Endothelial cell of umbilical vein (primary cell): Measurements from ENCODE around the gene CAPN14. TPM values are rescaled to one million over a fixed set of nuclear protein-coding genes. Genes with fewer than 3 reads are reported as not detected.

ENCODE experiments used
- BruUV-seq: library from RNA; stranded (reverse); fragments of 400-500 nt; replicated peaks from 2 replicates; lab custom pipeline; 2021; lab: Mats Ljungman, UMichigan
- CTCF ChIA-PET: fragments of 300-600, 350-600 bp; sonication (Branson Sonifier 250); formaldehyde crosslinking; loops from one replicate; lab custom pipeline; 2021; ENCODE audit warnings: antibody characterized with exemption, inconsistent platforms; lab: Charles Lee
- POLR2A ChIA-PET: fragments of 300-600, 350-600 bp; sonication (Branson Sonifier 250); formaldehyde crosslinking; loops from one replicate; lab custom pipeline; 2021; ENCODE audit warnings: antibody characterized with exemption, inconsistent platforms; lab: Charles Lee
- DNase-seq: peaks from one replicate; pipeline ENCODE4 v3.0.0-alpha.2; 2011; ENCODE audit warnings: low read depth, low spot score
- FAIRE-seq: peaks from 2 replicates; lab custom pipeline; 2011; peaks lifted over from hg19 to GRCh38; lab: Jason Lieb, UNC
- H2AFZ ChIP-seq: 2 replicates; pipeline ENCODE4 v1.6.0; 2012; ENCODE audit warnings: low read depth, low read length, control low read depth, inconsistent platforms
- H3K27ac ChIP-seq: 2 replicates; pipeline ENCODE4 v1.5.1; 2011; ENCODE audit warnings: low read depth, mild to moderate bottlenecking, control low read depth, low read length, moderate library complexity; ENCODE audit not compliant: insufficient read depth
- H3K27me3 ChIP-seq, 2 experiments: 2 replicates each; pipeline versions ENCODE4 v1.6.0 to v1.6.1; 2011; ENCODE audit warnings: low read length in 2 of 2, mixed read lengths in 1 of 2; ENCODE audit not compliant: control insufficient read depth in 2 of 2, insufficient read depth in 2 of 2
- H3K36me3 ChIP-seq, 2 experiments: 2 replicates in 1 of 2; 3 replicates in 1 of 2; pipeline ENCODE4 v1.5.1; 2011; ENCODE audit warnings: low read length in 2 of 2, mild to moderate bottlenecking in 1 of 2, moderate library complexity in 1 of 2; ENCODE audit not compliant: control insufficient read depth in 2 of 2, insufficient read depth in 2 of 2; ENCODE audit errors: extremely low read depth in 1 of 2
- H3K4me1 ChIP-seq: 3 replicates; pipeline ENCODE4 v1.5.1; 2011; ENCODE audit warnings: mild to moderate bottlenecking, low read length; ENCODE audit not compliant: control insufficient read depth, insufficient read depth; ENCODE audit errors: extremely low read depth
- H3K4me2 ChIP-seq: 2 replicates; pipeline ENCODE4 v1.6.1; 2011; ENCODE audit warnings: low read length, control low read depth, mixed read lengths; ENCODE audit not compliant: insufficient read depth
- H3K4me3 ChIP-seq, 3 experiments: fragments of 200-600 bp in 1 of 3; sonication (generic), shearing (Covaris generic) in 1 of 3; replicated peaks in 1 of 3; 2 replicates each; pipeline ENCODE4 v1.5.1; 2011 to 2016; ENCODE audit warnings: control low read depth in 3 of 3, low read length in 3 of 3, mild to moderate bottlenecking in 2 of 3, inconsistent platforms in 1 of 3, low read depth in 1 of 3, moderate library complexity in 1 of 3; ENCODE audit not compliant: insufficient read depth in 1 of 3
- H3K79me2 ChIP-seq: 2 replicates; pipeline ENCODE4 v1.6.0; 2012; ENCODE audit warnings: low read length, inconsistent platforms; ENCODE audit not compliant: control insufficient read depth, insufficient read depth
- H3K9ac ChIP-seq: replicated peaks from 2 replicates; pipeline ENCODE3; 2011; ENCODE audit warnings: low read length, control low read depth; ENCODE audit not compliant: insufficient read depth; ENCODE audit errors: extremely low read depth
- H3K9me1 ChIP-seq: replicated peaks from 3 replicates; pipeline ENCODE4 v1.6.0; 2011; ENCODE audit warnings: mild to moderate bottlenecking, low read length; ENCODE audit not compliant: control insufficient read depth, insufficient read depth; ENCODE audit errors: extremely low read depth
- H3K9me3 ChIP-seq: replicated peaks from 2 replicates; pipeline ENCODE4 v1.5.1; 2012; ENCODE audit warnings: low read length, inconsistent platforms; ENCODE audit not compliant: control insufficient read depth, insufficient read depth
- H4K20me1 ChIP-seq: replicated peaks from 2 replicates; pipeline ENCODE3; 2011; ENCODE audit warnings: mild to moderate bottlenecking, low read length; ENCODE audit not compliant: control insufficient read depth, insufficient read depth; ENCODE audit errors: extremely low read depth
- EZH2 ChIP-seq: IDR thresholded peaks from 2 replicates; pipeline ENCODE4 v1.6.1; 2012; ENCODE audit warnings: borderline replicate concordance, low read depth, mild to moderate bottlenecking, moderate library complexity, low read length, inconsistent platforms; ENCODE audit not compliant: severe bottlenecking
- FOS ChIP-seq: IDR thresholded peaks from 2 replicates; pipeline ENCODE4 v1.6.1; 2011; ENCODE audit warnings: mild to moderate bottlenecking, low read length, moderate library complexity, borderline replicate concordance; ENCODE audit not compliant: insufficient read depth
- GATA2 ChIP-seq: IDR thresholded peaks from 2 replicates; pipeline ENCODE4 v1.7.0; 2011; ENCODE audit warnings: low read depth, mild to moderate bottlenecking, moderate library complexity, mixed read lengths, low read length; ENCODE audit not compliant: insufficient read length, insufficient read depth
- JUN ChIP-seq: IDR thresholded peaks from 2 replicates; pipeline ENCODE4 v1.6.1; 2011; ENCODE audit warnings: borderline replicate concordance, low read depth; ENCODE audit not compliant: insufficient read length, insufficient read depth
- MYC ChIP-seq: IDR thresholded peaks from one replicate; pipeline ENCODE4 v1.6.1; 2011; ENCODE audit warnings: mild to moderate bottlenecking, low read depth, low read length
- POLR2A ChIP-seq: IDR thresholded peaks from 2 replicates; pipeline ENCODE4 v1.6.1; 2012; ENCODE audit warnings: low read depth, mild to moderate bottlenecking, control low read depth, low read length
- POLR2AphosphoS5 ChIP-seq: IDR thresholded peaks from 2 replicates; pipeline ENCODE4 v1.6.1; 2012; ENCODE audit warnings: low read depth, mild to moderate bottlenecking, control low read depth, low read length, moderate library complexity; ENCODE audit not compliant: insufficient read depth
- dilution Hi-C: fragments of 300-500 bp; cut with MboI; formaldehyde crosslinking; loops from one replicate; pipeline ENCODE4 v1.15.0; 2019; ENCODE audit warnings: low sequenced_read_pairs; ENCODE audit not compliant: extremely low pct_ligation_motif_present
- intact Hi-C: fragments of 100-400 bp; cut with micrococcal nuclease; formaldehyde crosslinking; loops from one replicate; pipeline ENCODE4 v1.10.0; 2022
- polyA plus RNA-seq, 4 experiments: library from polyadenylated mRNA; depleted of rRNA in 3 of 4; stranded (reverse) in 3 of 4; unstranded in 1 of 4; fragments of >200 nt; gene quantifications; 2 replicates each; pipeline versions ENCODE4 v1.2.1 to v1.2.3, GENCODE V29; 2011 to 2012; ENCODE audit warnings: missing spikeins in 1 of 4
- total RNA-seq: library from RNA; stranded (reverse); gene quantifications from 2 replicates; pipeline ENCODE4 v1.2.3, GENCODE V29; 2021
- TF ChIP-seq, protein P1 (sequence below): IDR thresholded peaks from 2 replicates; pipeline ENCODE4 v1.6.1; 2011; ENCODE audit not compliant: insufficient read depth, insufficient read length
- TF ChIP-seq, protein P2 (sequence below), 2 donors: IDR thresholded peaks; 1 replicate in 1 of 2; 2 replicates in 1 of 2; pipeline ENCODE4 v1.5.1; 2011; ENCODE audit warnings: low read length in 2 of 2, mild to moderate bottlenecking in 2 of 2, moderate library complexity in 2 of 2, control low read depth in 1 of 2, inconsistent platforms in 1 of 2, low read depth in 1 of 2; ENCODE audit not compliant: insufficient read depth in 1 of 2; ENCODE audit errors: extremely low read depth in 1 of 2

Gene CAPN14
- total and polyA plus RNA-seq, 2 donors (not counting 3 experiments of a cell fraction or from before 2014, with no cell fraction given), result 0.01 to 0.15 TPM

DNA sequence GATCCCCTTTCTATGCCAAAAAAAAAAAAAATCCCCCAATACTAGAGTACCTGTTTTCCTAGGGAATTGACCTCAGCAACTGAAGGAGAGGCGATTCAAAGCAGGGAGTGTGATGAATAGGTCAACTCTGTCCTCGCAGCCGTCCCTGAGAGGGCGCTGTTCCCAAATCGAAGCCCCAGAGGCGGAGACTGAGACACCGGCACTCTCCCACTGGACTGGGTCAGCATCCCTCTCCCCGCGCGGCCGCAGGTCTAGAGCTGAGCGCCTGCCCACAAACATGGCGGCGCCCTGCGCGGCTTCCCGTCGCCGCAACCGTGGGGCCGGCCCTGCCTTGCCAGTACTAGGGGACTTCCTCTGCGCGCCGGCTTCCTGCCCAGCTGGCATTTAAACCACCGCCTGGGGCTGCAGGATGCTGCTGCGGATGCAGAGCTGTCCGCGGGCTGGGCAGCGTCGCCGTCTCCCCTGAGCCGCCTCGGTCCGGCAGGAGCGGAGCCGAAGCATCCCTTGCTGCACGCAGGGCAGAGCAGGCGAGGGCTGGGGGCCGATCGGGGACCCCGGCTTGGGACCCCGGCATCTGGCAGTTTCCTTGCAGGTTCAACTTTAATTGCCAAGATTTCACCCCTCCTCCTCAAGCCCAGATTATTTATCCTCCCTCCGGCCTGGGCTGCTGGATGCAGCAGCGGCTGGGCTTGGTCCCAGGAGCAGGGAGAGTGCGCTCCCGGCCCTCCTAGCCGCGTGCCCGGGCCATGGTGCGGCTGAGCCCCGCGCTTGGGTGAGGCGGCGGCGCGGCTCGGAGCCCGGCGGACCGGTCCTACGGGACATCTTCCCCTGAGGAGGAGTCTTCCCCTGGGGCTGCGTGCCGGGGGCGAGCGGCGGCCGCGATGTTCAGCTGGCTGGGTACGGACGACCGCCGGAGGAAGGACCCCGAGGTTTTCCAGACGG, 16.7 kb upstream of the CAPN14 start, which contains the start of gene EHD3:
Gene EHD3 (plus strand): TSS at position 412 of the 942 bp plus-strand sequence. CDS start 470 bp downstream, at position 882.
- TF ChIP-seq, protein P1, sequence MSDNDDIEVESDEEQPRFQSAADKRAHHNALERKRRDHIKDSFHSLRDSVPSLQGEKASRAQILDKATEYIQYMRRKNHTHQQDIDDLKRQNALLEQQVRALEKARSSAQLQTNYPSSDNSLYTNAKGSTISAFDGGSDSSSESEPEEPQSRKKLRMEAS, result no peak
- TF ChIP-seq POLR2AphosphoS5, result no peak
- TF ChIP-seq JUN, result no peak
- TF ChIP-seq POLR2A, result peak; percentile 28
- TF ChIP-seq, protein P2, sequence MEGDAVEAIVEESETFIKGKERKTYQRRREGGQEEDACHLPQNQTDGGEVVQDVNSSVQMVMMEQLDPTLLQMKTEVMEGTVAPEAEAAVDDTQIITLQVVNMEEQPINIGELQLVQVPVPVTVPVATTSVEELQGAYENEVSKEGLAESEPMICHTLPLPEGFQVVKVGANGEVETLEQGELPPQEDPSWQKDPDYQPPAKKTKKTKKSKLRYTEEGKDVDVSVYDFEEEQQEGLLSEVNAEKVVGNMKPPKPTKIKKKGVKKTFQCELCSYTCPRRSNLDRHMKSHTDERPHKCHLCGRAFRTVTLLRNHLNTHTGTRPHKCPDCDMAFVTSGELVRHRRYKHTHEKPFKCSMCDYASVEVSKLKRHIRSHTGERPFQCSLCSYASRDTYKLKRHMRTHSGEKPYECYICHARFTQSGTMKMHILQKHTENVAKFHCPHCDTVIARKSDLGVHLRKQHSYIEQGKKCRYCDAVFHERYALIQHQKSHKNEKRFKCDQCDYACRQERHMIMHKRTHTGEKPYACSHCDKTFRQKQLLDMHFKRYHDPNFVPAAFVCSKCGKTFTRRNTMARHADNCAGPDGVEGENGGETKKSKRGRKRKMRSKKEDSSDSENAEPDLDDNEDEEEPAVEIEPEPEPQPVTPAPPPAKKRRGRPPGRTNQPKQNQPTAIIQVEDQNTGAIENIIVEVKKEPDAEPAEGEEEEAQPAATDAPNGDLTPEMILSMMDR (IDR thresholded peaks at IDR 0.05; ENCODE audit: extremely low read depth in 1 of 2, insufficient read depth in 1 of 2, low read depth in 1 of 2, low read length in 2 of 2), result peak; percentile 43 to 63
- TF ChIP-seq MYC, result no peak
- TF ChIP-seq EZH2, result peak; percentile 39
- TF ChIP-seq GATA2, result no peak
- TF ChIP-seq FOS, result no peak
- Histone ChIP-seq H3K4me1 (peaks cover 4% of the 10 kb centered on the region), H3K27me3 (peaks cover 6 to 12% of the 10 kb centered on the region in 2 experiments), H2AFZ (peak within 1 kb of the TSS; percentile 77), H3K9ac (no peak within 1 kb of the TSS), H3K4me3 (peak within 1 kb of the TSS; percentile 3 to 62 (median 40)), H4K20me1 (no peaks in the 10 kb centered on the region), H3K9me3 (no peaks in the 10 kb centered on the region), H3K36me3 (no peaks in the 10 kb centered on the region), H3K4me2 (peak within 1 kb of the TSS; percentile 74), H3K27ac (no peak within 1 kb of the TSS), H3K9me1 (no peaks in the 10 kb centered on the region), H3K79me2 (no peaks in the 10 kb centered on the region)
- peak; percentile 85 for FAIRE-seq
- dilution Hi-C loops (no loop called here), intact Hi-C loops (loop anchor here (1.0 to 5.0 kb wide), 5 partner anchors 33 to 522 kb away; no protein-coding TSS in a partner anchor)
- peak; percentile 82 for DNase-seq
- ChIA-PET POLR2A (no interaction called here), CTCF (interaction anchor here (0.6 to 1.6 kb wide), 7 partner anchors 19 to 932 kb away, joined by 3 to 5 read pairs (median 3); partner anchors contain the start of gene SLC30A6)
- BruUV-seq, result TSS peak; percentile 16
